ENCODE results near the gene ZNF318.

The ZNF318 gene

DNA sequence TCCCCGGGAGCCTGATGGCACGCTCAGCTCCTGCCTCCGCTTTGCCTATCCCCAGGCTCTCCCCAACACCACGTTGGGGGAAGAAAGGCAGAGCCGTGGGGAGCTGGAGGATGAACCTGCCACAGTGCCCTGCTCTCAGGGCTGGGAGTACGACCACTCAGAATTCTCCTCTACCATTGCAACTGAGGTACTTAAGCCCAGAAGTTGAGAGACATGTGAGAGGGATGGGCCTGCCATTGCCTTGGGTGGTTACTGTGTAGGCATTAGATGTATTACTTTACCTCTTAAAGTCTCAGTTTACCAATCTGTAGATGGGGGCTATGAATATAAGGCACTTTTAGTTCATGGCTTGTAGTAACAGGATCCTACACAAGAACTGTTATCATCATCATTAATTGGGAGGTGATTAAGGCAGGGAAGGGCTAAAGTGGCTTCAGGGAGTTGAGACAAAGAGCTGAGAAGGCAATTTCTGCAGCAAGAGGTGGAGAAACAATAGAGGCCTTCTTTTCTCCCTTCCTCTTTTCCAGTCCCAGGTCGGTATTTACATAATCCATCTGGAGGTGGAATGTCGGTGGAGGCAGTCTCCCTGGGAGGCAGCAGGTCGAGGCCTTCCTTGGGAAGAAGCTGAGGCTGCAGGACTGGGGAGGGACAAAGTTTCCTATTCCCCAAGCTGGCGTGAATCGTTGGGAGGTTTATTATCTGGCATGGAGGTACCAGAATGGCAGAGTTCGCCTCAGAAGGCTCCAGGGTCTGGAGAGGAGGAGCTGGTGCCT is 70.7 kb downstream of the ZNF318 start:
- no peaks in the 10 kb centered on the region for H3K4me1 ChIP-seq (ENCODE audit: control extremely low read depth in 1 of 4, control insufficient read depth in 4 of 4, insufficient read depth in 4 of 4, low read length in 3 of 4)
- POLR2A ChIA-PET: no interaction called here
- H3K36me3 ChIP-seq (ENCODE audit: control insufficient read depth in 4 of 4, insufficient read depth in 4 of 4, low read length in 3 of 4): no peaks in the 10 kb centered on the region
- 81% methylated on average over 6 of the region's 12 CpGs for WGBS (ENCODE audit: insufficient coverage)
- H3K9me3 ChIP-seq (ENCODE audit: control extremely low read depth in 1 of 5, control insufficient read depth in 4 of 5, insufficient read depth in 2 of 5, low read depth in 1 of 5, low read length in 4 of 5): no peaks in the 10 kb centered on the region
- CTCF ChIA-PET: interaction anchor here (2.2 kb wide), 1 partner anchor 10 kb away, joined by 13 read pairs; the partner anchor contains the start of gene CRIP3
- DNase-seq: no peak
- H3K27me3 ChIP-seq (replicated peaks in 2 of 5; ENCODE audit: control insufficient read depth in 4 of 5, insufficient read depth in 5 of 5, low read length in 4 of 5): peaks cover 0 to 14% (median 1%) of the 10 kb centered on the region in 5 experiments
- no peak overlapping the region for H3K4me3 ChIP-seq (ENCODE audit: control insufficient read depth in 1 of 7, extremely low read depth in 1 of 7, insufficient read depth in 4 of 7, low read depth in 2 of 7, low read length in 6 of 7)
- H3K27ac ChIP-seq (ENCODE audit: insufficient read depth in 1 of 2, low read depth in 1 of 2, low read length in 2 of 2, poor library complexity in 1 of 2, severe bottlenecking in 2 of 2): no peak overlapping the region

- H3K4me1 ChIP-seq (ENCODE audit: control extremely low read depth in 1 of 4, control insufficient read depth in 4 of 4, insufficient read depth in 4 of 4, low read length in 3 of 4): no peaks in the 10 kb centered on the region
- H3K36me3 ChIP-seq (ENCODE audit: control insufficient read depth in 4 of 4, insufficient read depth in 4 of 4, low read length in 3 of 4): no peaks in the 10 kb centered on the region
- H3K27me3 ChIP-seq (replicated peaks in 2 of 5; ENCODE audit: control insufficient read depth in 4 of 5, insufficient read depth in 5 of 5, low read length in 4 of 5): peaks cover 0 to 14% (median 2%) of the 10 kb centered on the region in 5 experiments
- no peak within 1 kb of the TSS for H3K4me3 ChIP-seq (ENCODE audit: control insufficient read depth in 1 of 7, extremely low read depth in 1 of 7, insufficient read depth in 4 of 7, low read depth in 2 of 7, low read length in 6 of 7)
- ChIA-PET CTCF (interaction anchor here (0.5 to 2.4 kb wide), 6 partner anchors 9 to 1364 kb away, joined by 3 to 13 read pairs (median 5); partner anchors contain the start of gene CRIP3), POLR2A (interaction anchor here (0.6 kb wide), 1 partner anchor 157 kb away, joined by 3 read pairs; the partner anchor contains the start of gene DLK2)
- no peak for DNase-seq
- no peak within 1 kb of the TSS for H3K27ac ChIP-seq (ENCODE audit: insufficient read depth in 1 of 2, low read depth in 1 of 2, low read length in 2 of 2, poor library complexity in 1 of 2, severe bottlenecking in 2 of 2)
- H3K9me3 ChIP-seq (ENCODE audit: control extremely low read depth in 1 of 5, control insufficient read depth in 4 of 5, insufficient read depth in 2 of 5, low read depth in 1 of 5, low read length in 4 of 5): no peaks in the 10 kb centered on the region
- WGBS (ENCODE audit: insufficient coverage): 83% methylated on average over 9 of the region's 10 CpGs
These were observed 71.5 kb downstream of the ZNF318 start, which contains the start of gene SLC22A7 for GRCh38 chr6:43297644-43298564. SLC22A7 (plus strand) TSS chr6:43298260; CDS start chr6:43298359, 99 bp downstream.

GRCh38 chr6:43296780-43297497 is 72.5 kb downstream of the ZNF318 start:
- DNase-seq: no peak
- Histone ChIP-seq H3K27ac (ENCODE audit: insufficient read depth in 1 of 2, low read depth in 1 of 2, low read length in 2 of 2, poor library complexity in 1 of 2, severe bottlenecking in 2 of 2) (no peak overlapping the region), H3K9me3 (ENCODE audit: control extremely low read depth in 1 of 5, control insufficient read depth in 4 of 5, insufficient read depth in 2 of 5, low read depth in 1 of 5, low read length in 4 of 5) (no peaks in the 10 kb centered on the region), H3K27me3 (replicated peaks in 2 of 5; ENCODE audit: control insufficient read depth in 4 of 5, insufficient read depth in 5 of 5, low read length in 4 of 5) (peaks cover 0 to 14% (median 2%) of the 10 kb centered on the region in 5 experiments), H3K4me3 (ENCODE audit: control insufficient read depth in 1 of 7, extremely low read depth in 1 of 7, insufficient read depth in 4 of 7, low read depth in 2 of 7, low read length in 6 of 7) (no peak overlapping the region), H3K4me1 (ENCODE audit: control extremely low read depth in 1 of 4, control insufficient read depth in 4 of 4, insufficient read depth in 4 of 4, low read length in 3 of 4) (no peaks in the 10 kb centered on the region), H3K36me3 (ENCODE audit: control insufficient read depth in 4 of 4, insufficient read depth in 4 of 4, low read length in 3 of 4) (no peaks in the 10 kb centered on the region)
- WGBS (ENCODE audit: insufficient coverage): 97% methylated on average over 5 of the region's 5 CpGs
- ChIA-PET CTCF (interaction anchor here (1.2 to 2.4 kb wide), 6 partner anchors 8 to 58 kb away, joined by 4 to 13 read pairs (median 5); partner anchors contain the start of gene CRIP3), POLR2A (interaction anchor here (0.6 kb wide), 1 partner anchor 158 kb away, joined by 3 read pairs; the partner anchor contains the start of gene DLK2)

DNA sequence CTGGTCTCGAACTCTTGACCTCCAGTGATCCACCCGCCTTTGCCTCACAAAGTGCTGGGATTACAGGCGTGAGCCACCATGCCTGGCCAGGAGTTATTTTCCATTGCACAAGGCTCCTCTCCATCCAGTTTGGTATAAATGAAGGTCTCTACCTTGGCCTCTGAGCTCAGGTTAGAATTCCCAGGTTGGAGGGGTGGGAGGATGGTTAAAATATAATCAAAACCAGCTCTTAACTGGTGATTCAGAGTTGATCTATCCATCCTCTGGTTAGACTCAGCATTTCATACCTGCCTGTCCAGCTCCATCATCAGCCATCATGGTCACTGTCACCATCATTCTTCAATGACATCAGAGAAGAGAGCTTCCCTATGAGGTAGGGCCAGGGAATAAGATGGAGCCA is 74.0 kb downstream of the ZNF318 start:
- H3K36me3 ChIP-seq (ENCODE audit: control insufficient read depth in 4 of 4, insufficient read depth in 4 of 4, low read length in 3 of 4): no peaks in the 10 kb centered on the region
- H3K4me1 ChIP-seq (ENCODE audit: control extremely low read depth in 1 of 4, control insufficient read depth in 4 of 4, insufficient read depth in 4 of 4, low read length in 3 of 4): no peaks in the 10 kb centered on the region
- ChIA-PET POLR2A (no interaction called here), CTCF (interaction anchor here (1.2 to 2.4 kb wide), 3 partner anchors 8 to 23 kb away, joined by 3 to 13 read pairs (median 4); no protein-coding TSS in a partner anchor)
- H3K27ac ChIP-seq (ENCODE audit: insufficient read depth in 1 of 2, low read depth in 1 of 2, low read length in 2 of 2, poor library complexity in 1 of 2, severe bottlenecking in 2 of 2): no peak overlapping the region
- H3K4me3 ChIP-seq (ENCODE audit: control insufficient read depth in 1 of 7, extremely low read depth in 1 of 7, insufficient read depth in 4 of 7, low read depth in 2 of 7, low read length in 6 of 7): no peak overlapping the region
- no peak for DNase-seq
- peaks cover 0 to 11% (median 1%) of the 10 kb centered on the region in 5 experiments for H3K27me3 ChIP-seq (replicated peaks in 2 of 5; ENCODE audit: control insufficient read depth in 4 of 5, insufficient read depth in 5 of 5, low read length in 4 of 5)
- WGBS (ENCODE audit: insufficient coverage): 70% methylated on average over 2 of the region's 3 CpGs
- H3K9me3 ChIP-seq (ENCODE audit: control extremely low read depth in 1 of 5, control insufficient read depth in 4 of 5, insufficient read depth in 2 of 5, low read depth in 1 of 5, low read length in 4 of 5): no peaks in the 10 kb centered on the region

- ChIA-PET POLR2A (no interaction called here), CTCF (no interaction called here)
- Histone ChIP-seq H3K9me3 (ENCODE audit: control extremely low read depth in 1 of 5, control insufficient read depth in 4 of 5, insufficient read depth in 2 of 5, low read depth in 1 of 5, low read length in 4 of 5) (no peaks in the 10 kb centered on the region), H3K36me3 (ENCODE audit: control insufficient read depth in 4 of 4, insufficient read depth in 4 of 4, low read length in 3 of 4) (no peaks in the 10 kb centered on the region), H3K4me3 (ENCODE audit: control insufficient read depth in 1 of 7, extremely low read depth in 1 of 7, insufficient read depth in 4 of 7, low read depth in 2 of 7, low read length in 6 of 7) (no peak overlapping the region), H3K27ac (ENCODE audit: insufficient read depth in 1 of 2, low read depth in 1 of 2, low read length in 2 of 2, poor library complexity in 1 of 2, severe bottlenecking in 2 of 2) (no peak overlapping the region), H3K4me1 (ENCODE audit: control extremely low read depth in 1 of 4, control insufficient read depth in 4 of 4, insufficient read depth in 4 of 4, low read length in 3 of 4) (no peaks in the 10 kb centered on the region), H3K27me3 (replicated peaks in 2 of 5; ENCODE audit: control insufficient read depth in 4 of 5, insufficient read depth in 5 of 5, low read length in 4 of 5) (peaks cover 0 to 6% (median 1%) of the 10 kb centered on the region in 5 experiments)
- DNase-seq: no peak
- WGBS (ENCODE audit: insufficient coverage): 96% methylated on average over 3 of the region's 3 CpGs
These were observed 74.9 kb downstream of the ZNF318 start for GRCh38 chr6:43294536-43294935.

DNA sequence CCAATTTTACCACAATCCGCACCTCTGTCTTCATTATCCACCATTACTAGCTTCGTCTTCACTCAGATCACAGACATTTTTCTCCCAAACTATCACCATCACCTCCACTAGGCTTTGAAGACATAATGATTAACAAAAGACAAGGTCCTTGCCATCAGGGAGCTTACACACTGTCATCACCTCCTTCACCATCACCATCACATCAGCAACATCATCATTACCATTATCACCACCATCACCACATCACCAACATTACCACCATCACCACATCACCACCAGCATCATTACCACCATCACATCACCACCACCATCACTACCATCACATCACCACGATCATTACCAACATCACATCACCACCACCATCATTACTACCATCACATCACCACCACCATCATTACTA is 75.7 kb downstream of the ZNF318 start:
- ChIA-PET POLR2A (no interaction called here), CTCF (interaction anchor here (1.4 kb wide), 1 partner anchor 41 kb away, joined by 4 read pairs; no protein-coding TSS in a partner anchor)
- no peaks in the 10 kb centered on the region for H3K4me1 ChIP-seq (ENCODE audit: control extremely low read depth in 1 of 4, control insufficient read depth in 4 of 4, insufficient read depth in 4 of 4, low read length in 3 of 4)
- H3K27me3 ChIP-seq (replicated peaks in 2 of 5; ENCODE audit: control insufficient read depth in 4 of 5, insufficient read depth in 5 of 5, low read length in 4 of 5): peaks cover 0 to 6% (median 1%) of the 10 kb centered on the region in 5 experiments
- WGBS (ENCODE audit: insufficient coverage): 100% methylated on average over 2 of the region's 3 CpGs
- H3K9me3 ChIP-seq (ENCODE audit: control extremely low read depth in 1 of 5, control insufficient read depth in 4 of 5, insufficient read depth in 2 of 5, low read depth in 1 of 5, low read length in 4 of 5): no peaks in the 10 kb centered on the region
- no peak for DNase-seq
- H3K27ac ChIP-seq (ENCODE audit: insufficient read depth in 1 of 2, low read depth in 1 of 2, low read length in 2 of 2, poor library complexity in 1 of 2, severe bottlenecking in 2 of 2): no peak overlapping the region
- no peak overlapping the region for H3K4me3 ChIP-seq (ENCODE audit: control insufficient read depth in 1 of 7, extremely low read depth in 1 of 7, insufficient read depth in 4 of 7, low read depth in 2 of 7, low read length in 6 of 7)
- H3K36me3 ChIP-seq (ENCODE audit: control insufficient read depth in 4 of 4, insufficient read depth in 4 of 4, low read length in 3 of 4): no peaks in the 10 kb centered on the region

Measured in common myeloid progenitor, CD34-positive (primary cell).